ENCODE measurements around the gene ORMDL3. TPM values are rescaled to one million over a fixed set of nuclear protein-coding genes. Genes with fewer than 3 reads are reported as not detected.

ORMDL3 gene
- total RNA-seq, 2 donors from 2014 or later: 52.6 to 76.6 TPM

Other genes starting within 250 kb of the ORMDL3 start
- gene PGAP3, start 239.5 kb downstream of the ORMDL3 start, total RNA-seq: 10 to 100 TPM in 1 of 2 donors, 1 to 10 TPM in 1; 7.9 to 16.0 TPM
- 1 to 10 TPM; 3.2 to 7.8 TPM for gene ERBB2, start 227.5 kb downstream of the ORMDL3 start, total RNA-seq
- 10 to 100 TPM; 32.2 to 41.1 TPM for gene MIEN1, start 197.1 kb downstream of the ORMDL3 start, total RNA-seq
- gene GRB7, start 189.7 kb downstream of the ORMDL3 start, total RNA-seq: 1 to 10 TPM; 3.1 to 3.9 TPM
- 10 to 100 TPM; 37.6 to 60.8 TPM for gene IKZF3, start 63.3 kb downstream of the ORMDL3 start, total RNA-seq
- not detected for gene ZPBP2, start 59.4 kb downstream of the ORMDL3 start, total RNA-seq
- gene GSDMB, start 9.0 kb downstream of the ORMDL3 start, total RNA-seq: 10 to 100 TPM; 33.2 to 49.8 TPM
- gene LRRC3C, start 131 bp upstream of the ORMDL3 start, total RNA-seq: not detected
- gene GSDMA, start 35.4 kb upstream of the ORMDL3 start, total RNA-seq: 1 to 10 TPM in 1 of 2 donors, under 1 TPM in 1; 0.50 to 1.1 TPM
- 100 to 1,000 TPM in 1 of 2 donors, 10 to 100 TPM in 1; 89.7 to 136 TPM for gene PSMD3, start 53.2 kb upstream of the ORMDL3 start, total RNA-seq
- gene CSF3, start 87.8 kb upstream of the ORMDL3 start, total RNA-seq: not detected
- gene MED24, start 126.8 kb upstream of the ORMDL3 start, total RNA-seq: 100 to 1,000 TPM; 106 to 133 TPM
- gene THRA, start 135.4 kb upstream of the ORMDL3 start, total RNA-seq: 10 to 100 TPM; 14.5 to 19.3 TPM
- gene NR1D1, start 173.0 kb upstream of the ORMDL3 start, total RNA-seq: 10 to 100 TPM in 1 of 2 donors, 1 to 10 TPM in 1; 4.8 to 26.7 TPM
- gene MSL1, start 194.4 kb upstream of the ORMDL3 start, total RNA-seq: 100 to 1,000 TPM in 1 of 2 donors, 10 to 100 TPM in 1; 83.4 to 140 TPM
- gene CASC3, start 212.9 kb upstream of the ORMDL3 start, total RNA-seq: 100 to 1,000 TPM; 104 to 212 TPM
- gene RAPGEFL1, start 249.9 kb upstream of the ORMDL3 start, total RNA-seq: 1 to 10 TPM; 5.3 to 7.1 TPM

All from activated naive CD4-positive, alpha-beta T cell treated with anti-CD3 and anti-CD28 coated beads, Interleukin-2, amount 50 U/mL, for 72 hours (primary cell).